ENCODE data around the gene ABCC5.

ABCC5 gene

GRCh38 chr3:183988216-183988790 lies 29.4 kb downstream of the ABCC5 start:
- TF ChIP-seq EZH2 (IDR thresholded peaks at IDR 0.05; ENCODE audit: borderline replicate concordance, low read length): no peak
- no peaks in the 10 kb centered on the region for H3K79me2 ChIP-seq (ENCODE audit: insufficient read depth, low read length)

GRCh38 chr3:183987000-183987600 lies 30.6 kb downstream of the ABCC5 start:
- Histone ChIP-seq H3K4me3 (ENCODE audit: low read depth, low read length, poor library complexity, severe bottlenecking) (no peak overlapping the region), H3F3A (ENCODE audit: insufficient read depth, low read length) (no peaks in the 10 kb centered on the region), H3K9ac (ENCODE audit: low read length) (no peak overlapping the region), H4K20me1 (ENCODE audit: insufficient read depth, low read length) (no peaks in the 10 kb centered on the region), H3K36me3 (ENCODE audit: insufficient read depth, low read length) (peaks cover 62% of the 10 kb centered on the region; the same call in 1 of the 2 replicates), H3K4me2 (ENCODE audit: low read length) (no peak overlapping the region), H2AFZ (ENCODE audit: low read length) (no peak overlapping the region), H3K27me3 (ENCODE audit: insufficient read depth, low read length) (no peaks in the 10 kb centered on the region), H3K4me1 (ENCODE audit: insufficient read depth, low read length, severe bottlenecking) (no peaks in the 10 kb centered on the region), H3K9me3 (ENCODE audit: low read length) (no peaks in the 10 kb centered on the region), H3K9me2 (ENCODE audit: low read depth, low read length) (no peaks in the 10 kb centered on the region), H3K79me2 (ENCODE audit: insufficient read depth, low read length) (no peaks in the 10 kb centered on the region), H3K27ac (ENCODE audit: low read depth, low read length, poor library complexity, severe bottlenecking) (no peak overlapping the region)
- TF ChIP-seq EZH2 (IDR thresholded peaks at IDR 0.05; ENCODE audit: borderline replicate concordance, low read length) (no peak), CTCF (IDR thresholded peaks at IDR 0.05; ENCODE audit: low read length) (no peak)

More at GRCh38 chr3:183988216-183988790, 29.4 kb downstream of the ABCC5 start:
- no peaks in the 10 kb centered on the region for H3K27me3 ChIP-seq (ENCODE audit: insufficient read depth, low read length)
- H3F3A ChIP-seq (ENCODE audit: insufficient read depth, low read length): no peaks in the 10 kb centered on the region
- no peak overlapping the region for H3K4me2 ChIP-seq (ENCODE audit: low read length)
- H3K36me3 ChIP-seq (ENCODE audit: insufficient read depth, low read length): peaks cover 50% of the 10 kb centered on the region; the same call in 1 of the 2 replicates
- no peaks in the 10 kb centered on the region for H3K9me3 ChIP-seq (ENCODE audit: low read length)
- no peak overlapping the region for H3K9ac ChIP-seq (ENCODE audit: low read length)
- H3K27ac ChIP-seq (ENCODE audit: low read depth, low read length, poor library complexity, severe bottlenecking): no peak overlapping the region
- no peak overlapping the region for H2AFZ ChIP-seq (ENCODE audit: low read length)
- no peak overlapping the region for H3K4me3 ChIP-seq (ENCODE audit: low read depth, low read length, poor library complexity, severe bottlenecking)
- H3K9me2 ChIP-seq (ENCODE audit: low read depth, low read length): no peaks in the 10 kb centered on the region
- H4K20me1 ChIP-seq (ENCODE audit: insufficient read depth, low read length): no peaks in the 10 kb centered on the region
- no peaks in the 10 kb centered on the region for H3K4me1 ChIP-seq (ENCODE audit: insufficient read depth, low read length, severe bottlenecking)

GRCh38 chr3:183984749-183985729 lies 32.6 kb downstream of the ABCC5 start:
- Histone ChIP-seq H3K9me3 (ENCODE audit: low read length) (no peaks in the 10 kb centered on the region), H2AFZ (ENCODE audit: low read length) (no peak overlapping the region), H3K9ac (ENCODE audit: low read length) (no peak overlapping the region), H3K79me2 (ENCODE audit: insufficient read depth, low read length) (no peaks in the 10 kb centered on the region), H3K27me3 (ENCODE audit: insufficient read depth, low read length) (no peaks in the 10 kb centered on the region), H3K36me3 (ENCODE audit: insufficient read depth, low read length) (peaks cover 73% of the 10 kb centered on the region; the same call in 1 of the 2 replicates), H3K9me2 (ENCODE audit: low read depth, low read length) (no peaks in the 10 kb centered on the region), H3K4me3 (ENCODE audit: low read depth, low read length, poor library complexity, severe bottlenecking) (no peak overlapping the region), H3K4me1 (ENCODE audit: insufficient read depth, low read length, severe bottlenecking) (no peaks in the 10 kb centered on the region), H3F3A (ENCODE audit: insufficient read depth, low read length) (no peaks in the 10 kb centered on the region), H3K4me2 (ENCODE audit: low read length) (no peak overlapping the region), H3K27ac (ENCODE audit: low read depth, low read length, poor library complexity, severe bottlenecking) (no peak overlapping the region), H4K20me1 (ENCODE audit: insufficient read depth, low read length) (no peaks in the 10 kb centered on the region)
- TF ChIP-seq EZH2 (IDR thresholded peaks at IDR 0.05; ENCODE audit: borderline replicate concordance, low read length) (no peak), CTCF (IDR thresholded peaks at IDR 0.05; ENCODE audit: low read length) (no peak)

Measured in OCI-LY1 (cell line).